GM21528 (cell line): ENCODE data around the gene GANAB.

Source experiments
- ATAC-seq: cut with Tn5 transposase; IDR thresholded peaks from one replicate; pipeline ENCODE4 v1.9.1; 2021; ENCODE audit warnings: mild to moderate bottlenecking, moderate library complexity; ENCODE audit not compliant: unreplicated experiment, low FRiP score

Gene GANAB

DNA sequence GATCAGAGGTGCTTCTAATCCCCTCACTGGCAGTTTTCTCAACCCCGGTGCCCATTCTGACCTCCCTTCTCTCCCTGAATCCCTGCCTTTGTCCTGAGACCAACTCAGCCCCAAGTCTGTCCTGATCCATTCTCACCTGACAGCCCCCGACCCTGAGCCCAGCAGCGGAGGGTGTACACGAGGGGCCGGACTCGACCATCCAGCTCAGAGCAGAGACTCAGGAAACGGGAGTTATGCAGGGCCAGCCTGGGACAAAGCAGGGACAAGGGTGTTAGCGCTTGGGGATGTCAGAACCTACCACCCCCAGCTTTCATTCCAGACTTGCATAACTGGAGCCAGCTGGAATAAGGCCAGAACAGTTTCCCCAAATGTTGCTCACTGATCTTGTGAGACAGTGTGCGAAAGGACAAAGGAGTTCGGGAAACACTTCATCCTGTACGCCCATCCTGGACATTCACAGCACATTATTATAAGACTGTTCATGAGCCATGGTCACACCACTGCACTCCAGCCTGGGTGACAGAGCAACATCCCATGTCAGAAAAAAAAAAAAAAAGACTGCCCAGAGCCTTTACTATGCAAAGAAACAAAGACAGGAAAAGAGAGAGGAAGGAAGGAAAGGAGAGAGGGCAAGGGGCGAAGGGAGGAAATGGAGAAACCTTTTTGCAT lies 69.2 kb downstream of the GANAB start:
- ATAC-seq, result no peak

GRCh38 chr11:62575837-62576236 lies 70.6 kb downstream of the GANAB start:
- ATAC-seq, result no peak

- ATAC-seq, result no peak
Observed at GRCh38 chr11:62575156-62575555, 71.3 kb downstream of the GANAB start.
